ENCODE results near the gene DSP.

Gene DSP

GRCh38 chr6:7572213-7572943, 30.9 kb downstream of the DSP start:
- Histone ChIP-seq H3K9me3 (ENCODE audit: insufficient read depth, low read length) (no peaks in the 10 kb centered on the region), H3K27me3 (ENCODE audit: insufficient read depth, insufficient read length) (no peaks in the 10 kb centered on the region), H3K4me1 (ENCODE audit: insufficient read depth, insufficient read length) (no peaks in the 10 kb centered on the region), H3K9ac (ENCODE audit: insufficient read length, low read depth) (no peak overlapping the region), H3K4me3 (ENCODE audit: insufficient read length, low read depth) (no peak overlapping the region), H3K36me3 (ENCODE audit: insufficient read depth, insufficient read length, low read length) (peaks cover 86% of the 10 kb centered on the region)
- no peak for DNase-seq (ENCODE audit: low read depth, low spot score)
- no peak for TF ChIP-seq YY1 (IDR thresholded peaks at IDR 0.05; ENCODE audit: insufficient read depth, insufficient read length)
- TF ChIP-seq ZNF274 (IDR thresholded peaks at IDR 0.05; ENCODE audit: low read depth, low read length), result no peak
- TF ChIP-seq SUZ12 (IDR thresholded peaks at IDR 0.05; ENCODE audit: extremely low read depth, insufficient read depth, insufficient read length), result no peak

GRCh38 chr6:7574500-7574899, 33.0 kb downstream of the DSP start:
- Histone ChIP-seq H3K4me3 (ENCODE audit: insufficient read length, low read depth) (no peak overlapping the region), H3K4me1 (ENCODE audit: insufficient read depth, insufficient read length) (no peaks in the 10 kb centered on the region), H3K27me3 (ENCODE audit: insufficient read depth, insufficient read length) (no peaks in the 10 kb centered on the region), H3K9ac (ENCODE audit: insufficient read length, low read depth) (no peak overlapping the region), H3K9me3 (ENCODE audit: insufficient read depth, low read length) (no peaks in the 10 kb centered on the region), H3K36me3 (ENCODE audit: insufficient read depth, insufficient read length, low read length) (peaks cover 86% of the 10 kb centered on the region)
- no peak for DNase-seq (ENCODE audit: low read depth, low spot score)
- TF ChIP-seq SUZ12 (IDR thresholded peaks at IDR 0.05; ENCODE audit: extremely low read depth, insufficient read depth, insufficient read length) (no peak), YY1 (IDR thresholded peaks at IDR 0.05; ENCODE audit: insufficient read depth, insufficient read length) (no peak), ZNF274 (IDR thresholded peaks at IDR 0.05; ENCODE audit: low read depth, low read length) (no peak)

- Histone ChIP-seq H3K36me3 (ENCODE audit: insufficient read depth, insufficient read length, low read length) (peaks cover 91% of the 10 kb centered on the region), H3K27me3 (ENCODE audit: insufficient read depth, insufficient read length) (no peaks in the 10 kb centered on the region)
Observed at GRCh38 chr6:7578516-7578915, 37.0 kb downstream of the DSP start.

GRCh38 chr6:7578931-7579330, 37.5 kb downstream of the DSP start:
- Histone ChIP-seq H3K9ac (ENCODE audit: insufficient read length, low read depth) (no peak overlapping the region), H3K36me3 (ENCODE audit: insufficient read depth, insufficient read length, low read length) (peaks cover 95% of the 10 kb centered on the region), H3K4me3 (ENCODE audit: insufficient read length, low read depth) (no peak overlapping the region), H3K4me1 (ENCODE audit: insufficient read depth, insufficient read length) (no peaks in the 10 kb centered on the region), H3K9me3 (ENCODE audit: insufficient read depth, low read length) (no peaks in the 10 kb centered on the region), H3K27me3 (ENCODE audit: insufficient read depth, insufficient read length) (no peaks in the 10 kb centered on the region)
- DNase-seq (ENCODE audit: low read depth, low spot score), result no peak
- TF ChIP-seq SUZ12 (IDR thresholded peaks at IDR 0.05; ENCODE audit: extremely low read depth, insufficient read depth, insufficient read length) (no peak), YY1 (IDR thresholded peaks at IDR 0.05; ENCODE audit: insufficient read depth, insufficient read length) (no peak), ZNF274 (IDR thresholded peaks at IDR 0.05; ENCODE audit: low read depth, low read length) (no peak)

More at GRCh38 chr6:7578516-7578915, 37.0 kb downstream of the DSP start:
- Histone ChIP-seq H3K4me1 (ENCODE audit: insufficient read depth, insufficient read length) (no peaks in the 10 kb centered on the region), H3K9me3 (ENCODE audit: insufficient read depth, low read length) (no peaks in the 10 kb centered on the region), H3K9ac (ENCODE audit: insufficient read length, low read depth) (no peak overlapping the region), H3K4me3 (ENCODE audit: insufficient read length, low read depth) (no peak overlapping the region)
- TF ChIP-seq ZNF274 (IDR thresholded peaks at IDR 0.05; ENCODE audit: low read depth, low read length), result no peak
- TF ChIP-seq SUZ12 (IDR thresholded peaks at IDR 0.05; ENCODE audit: extremely low read depth, insufficient read depth, insufficient read length), result no peak
- TF ChIP-seq YY1 (IDR thresholded peaks at IDR 0.05; ENCODE audit: insufficient read depth, insufficient read length), result no peak
- no peak for DNase-seq (ENCODE audit: low read depth, low spot score)

- Histone ChIP-seq H3K27me3 (ENCODE audit: insufficient read depth, insufficient read length) (no peaks in the 10 kb centered on the region), H3K4me1 (ENCODE audit: insufficient read depth, insufficient read length) (no peaks in the 10 kb centered on the region), H3K9me3 (ENCODE audit: insufficient read depth, low read length) (no peaks in the 10 kb centered on the region), H3K36me3 (ENCODE audit: insufficient read depth, insufficient read length, low read length) (peaks cover 95% of the 10 kb centered on the region), H3K9ac (ENCODE audit: insufficient read length, low read depth) (no peak overlapping the region), H3K4me3 (ENCODE audit: insufficient read length, low read depth) (no peak overlapping the region)
- TF ChIP-seq YY1 (IDR thresholded peaks at IDR 0.05; ENCODE audit: insufficient read depth, insufficient read length) (no peak), SUZ12 (IDR thresholded peaks at IDR 0.05; ENCODE audit: extremely low read depth, insufficient read depth, insufficient read length) (no peak), ZNF274 (IDR thresholded peaks at IDR 0.05; ENCODE audit: low read depth, low read length) (no peak)
- no peak for DNase-seq (ENCODE audit: low read depth, low spot score)
Observed at GRCh38 chr6:7579851-7580250, 38.4 kb downstream of the DSP start.

GRCh38 chr6:7580537-7580926, 39.1 kb downstream of the DSP start:
- Histone ChIP-seq H3K36me3 (ENCODE audit: insufficient read depth, insufficient read length, low read length) (peaks cover 95% of the 10 kb centered on the region), H3K9ac (ENCODE audit: insufficient read length, low read depth) (no peak overlapping the region), H3K27me3 (ENCODE audit: insufficient read depth, insufficient read length) (no peaks in the 10 kb centered on the region), H3K4me1 (ENCODE audit: insufficient read depth, insufficient read length) (no peaks in the 10 kb centered on the region), H3K9me3 (ENCODE audit: insufficient read depth, low read length) (no peaks in the 10 kb centered on the region), H3K4me3 (ENCODE audit: insufficient read length, low read depth) (no peak overlapping the region)
- TF ChIP-seq YY1 (IDR thresholded peaks at IDR 0.05; ENCODE audit: insufficient read depth, insufficient read length) (no peak), SUZ12 (IDR thresholded peaks at IDR 0.05; ENCODE audit: extremely low read depth, insufficient read depth, insufficient read length) (no peak), ZNF274 (IDR thresholded peaks at IDR 0.05; ENCODE audit: low read depth, low read length) (no peak)
- DNase-seq (ENCODE audit: low read depth, low spot score), result no peak

- H3K27me3 ChIP-seq (ENCODE audit: insufficient read depth, insufficient read length), result no peaks in the 10 kb centered on the region
- H3K4me1 ChIP-seq (ENCODE audit: insufficient read depth, insufficient read length), result no peaks in the 10 kb centered on the region
- H3K36me3 ChIP-seq (ENCODE audit: insufficient read depth, insufficient read length, low read length), result peaks cover 95% of the 10 kb centered on the region
- no peaks in the 10 kb centered on the region for H3K9me3 ChIP-seq (ENCODE audit: insufficient read depth, low read length)
- H3K4me3 ChIP-seq (ENCODE audit: insufficient read length, low read depth), result no peak overlapping the region
- TF ChIP-seq YY1 (IDR thresholded peaks at IDR 0.05; ENCODE audit: insufficient read depth, insufficient read length) (no peak), ZNF274 (IDR thresholded peaks at IDR 0.05; ENCODE audit: low read depth, low read length) (no peak), SUZ12 (IDR thresholded peaks at IDR 0.05; ENCODE audit: extremely low read depth, insufficient read depth, insufficient read length) (no peak)
- no peak overlapping the region for H3K9ac ChIP-seq (ENCODE audit: insufficient read length, low read depth)
- DNase-seq (ENCODE audit: low read depth, low spot score), result no peak
Observed at GRCh38 chr6:7580927-7581618, 39.6 kb downstream of the DSP start.

All from NT2/D1 (cell line).